DOHH2 (cell line): ENCODE data around the gene OR4S1.
"Not testable (repeated sequence)": the region's sequence is repeated elsewhere in the genome, so short reads cannot be mapped to it uniquely, and the experiment has no call there.

Experiments used
- EZH2phosphoT487 ChIP-seq: fragments of 200-600 bp; sonication (generic); IDR thresholded peaks from 2 replicates; pipeline ENCODE4 v1.6.1; 2017; ENCODE audit warnings: borderline replicate concordance, mild to moderate bottlenecking, antibody characterized with exemption, low read length, moderate library complexity, mixed read lengths
- TF ChIP-seq, protein P1 (sequence below): fragments of 200-600 bp; sonication (generic); IDR thresholded peaks from one replicate; pipeline ENCODE4 v1.5.1; 2014; ENCODE audit warnings: antibody characterized with exemption, mild to moderate bottlenecking, low read depth, low read length; ENCODE audit not compliant: poor library complexity, severe bottlenecking

DNA sequence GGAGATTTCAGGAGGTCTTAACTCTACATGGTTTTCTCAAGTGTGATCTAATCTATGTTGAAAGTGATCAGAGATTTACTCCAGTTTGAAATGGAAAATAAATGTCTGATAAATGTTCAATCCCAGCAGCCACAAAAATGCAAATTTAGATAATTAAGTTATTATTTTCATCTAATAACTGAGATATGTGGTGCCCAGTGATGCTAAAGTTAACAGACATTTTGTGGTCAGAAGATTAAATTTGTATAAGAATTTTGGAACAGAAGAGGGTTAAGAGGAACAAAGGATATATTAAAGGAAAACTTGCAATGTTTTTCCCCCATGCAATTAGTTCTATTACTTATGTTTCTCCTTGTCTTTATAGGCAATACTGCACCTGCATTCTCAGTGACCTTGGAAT, 18.6 kb downstream of the OR4S1 start, which contains the start of gene OR4C3:
- TF ChIP-seq, protein P1, sequence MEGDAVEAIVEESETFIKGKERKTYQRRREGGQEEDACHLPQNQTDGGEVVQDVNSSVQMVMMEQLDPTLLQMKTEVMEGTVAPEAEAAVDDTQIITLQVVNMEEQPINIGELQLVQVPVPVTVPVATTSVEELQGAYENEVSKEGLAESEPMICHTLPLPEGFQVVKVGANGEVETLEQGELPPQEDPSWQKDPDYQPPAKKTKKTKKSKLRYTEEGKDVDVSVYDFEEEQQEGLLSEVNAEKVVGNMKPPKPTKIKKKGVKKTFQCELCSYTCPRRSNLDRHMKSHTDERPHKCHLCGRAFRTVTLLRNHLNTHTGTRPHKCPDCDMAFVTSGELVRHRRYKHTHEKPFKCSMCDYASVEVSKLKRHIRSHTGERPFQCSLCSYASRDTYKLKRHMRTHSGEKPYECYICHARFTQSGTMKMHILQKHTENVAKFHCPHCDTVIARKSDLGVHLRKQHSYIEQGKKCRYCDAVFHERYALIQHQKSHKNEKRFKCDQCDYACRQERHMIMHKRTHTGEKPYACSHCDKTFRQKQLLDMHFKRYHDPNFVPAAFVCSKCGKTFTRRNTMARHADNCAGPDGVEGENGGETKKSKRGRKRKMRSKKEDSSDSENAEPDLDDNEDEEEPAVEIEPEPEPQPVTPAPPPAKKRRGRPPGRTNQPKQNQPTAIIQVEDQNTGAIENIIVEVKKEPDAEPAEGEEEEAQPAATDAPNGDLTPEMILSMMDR = not testable (repeated sequence)
- not testable (repeated sequence) for TF ChIP-seq EZH2phosphoT487
